GM23338 (cell line): ENCODE results near the gene MAPK4. TPM values are rescaled to one million over a fixed set of nuclear protein-coding genes. Genes with fewer than 3 reads are reported as not detected.

Source experiments
- ATAC-seq: fragments of 200-7000 bp; cut with Tn5 transposase; 3 replicates; pipeline ENCODE4 v1.9.1; 2020
- DNase-seq: peaks from one replicate; pipeline ENCODE4 v3.0.0-alpha.2; 2015; ENCODE audit warnings: low spot score
- H2AFZ ChIP-seq: fragments of 200-600 bp; sonication (generic); 2 replicates; pipeline ENCODE4 v1.8.0; 2016; ENCODE audit warnings: antibody characterized with exemption, mild to moderate bottlenecking, moderate library complexity
- H3F3A ChIP-seq: fragments of 200-600 bp; sonication (generic); replicated peaks from 2 replicates; pipeline ENCODE4 v1.8.0; 2017; ENCODE audit warnings: antibody characterized with exemption, mixed run types, low read depth
- H3K27ac ChIP-seq: fragments of 200-600 bp; sonication (generic); 2 replicates; pipeline ENCODE4 v1.6.1; 2016; ENCODE audit warnings: low read depth
- H3K27me3 ChIP-seq: fragments of 200-600 bp; sonication (generic); 2 replicates; pipeline ENCODE4 v1.8.0; 2016; ENCODE audit warnings: mild to moderate bottlenecking, mixed run types, moderate library complexity; ENCODE audit not compliant: insufficient read depth
- H3K36me3 ChIP-seq: fragments of 200-600 bp; sonication (generic); 2 replicates; pipeline ENCODE4 v1.8.0; 2016; ENCODE audit warnings: mild to moderate bottlenecking; ENCODE audit not compliant: insufficient read depth
- H3K4me1 ChIP-seq: fragments of 200-600 bp; sonication (generic); 2 replicates; pipeline ENCODE4 v1.8.0; 2016; ENCODE audit warnings: mild to moderate bottlenecking, moderate library complexity; ENCODE audit not compliant: insufficient read depth
- H3K4me2 ChIP-seq: fragments of 200-600 bp; sonication (generic); 2 replicates; pipeline ENCODE4 v1.7.1; 2017; ENCODE audit warnings: mixed run types
- H3K4me3 ChIP-seq: fragments of 200-600 bp; sonication (generic); 2 replicates; pipeline ENCODE4 v1.6.1; 2016; ENCODE audit warnings: mixed run types
- H3K79me2 ChIP-seq: fragments of 200-600 bp; sonication (generic); replicated peaks from 2 replicates; pipeline ENCODE4 v1.8.0; 2017; ENCODE audit warnings: mild to moderate bottlenecking; ENCODE audit not compliant: insufficient read depth
- H3K9me2 ChIP-seq: fragments of 200-600 bp; sonication (generic); 2 replicates; pipeline ENCODE4 v1.8.0; 2017; ENCODE audit not compliant: insufficient read depth
- H4K20me1 ChIP-seq: fragments of 200-600 bp; sonication (generic); replicated peaks from 2 replicates; pipeline ENCODE4 v1.8.0; 2017; ENCODE audit warnings: mild to moderate bottlenecking; ENCODE audit not compliant: insufficient read depth
- H3K27ac Mint-ChIP-seq: 2 replicates; pipeline ENCODE4 v1.8.0; 2020; ENCODE audit warnings: inconsistent platforms, mild to moderate bottlenecking, moderate library complexity, mixed read lengths
- H3K27me3 Mint-ChIP-seq: 3 replicates; pipeline ENCODE4 v1.8.0; 2022; ENCODE audit warnings: low read depth, mild to moderate bottlenecking, moderate library complexity, mixed read lengths, inconsistent platforms; ENCODE audit not compliant: insufficient read depth, poor library complexity
- H3K36me3 Mint-ChIP-seq: 3 replicates; pipeline ENCODE4 v1.8.0; 2021; ENCODE audit warnings: low read depth, mild to moderate bottlenecking, inconsistent platforms, moderate library complexity, mixed read lengths
- H3K4me1 Mint-ChIP-seq: 3 replicates; pipeline ENCODE4 v1.8.0; 2020; ENCODE audit warnings: mild to moderate bottlenecking, inconsistent platforms, mixed read lengths
- H3K4me3 Mint-ChIP-seq: 3 replicates; pipeline ENCODE4 v1.8.0; 2021; ENCODE audit warnings: moderate library complexity, mild to moderate bottlenecking, inconsistent platforms, mixed read lengths
- H3K9me3 Mint-ChIP-seq: 3 replicates; pipeline ENCODE4 v1.8.0; 2020; ENCODE audit warnings: moderate library complexity, mild to moderate bottlenecking, inconsistent platforms, mixed read lengths
- CTCF ChIP-seq, 2 experiments: fragments of 200-600 bp in 1 of 2; sonication (generic) in 1 of 2; conservative IDR thresholded peaks; 2 replicates each; pipeline versions ENCODE4 v1.5.1 to v1.6.1; 2016 to 2017; ENCODE audit warnings: antibody characterized with exemption in 2 of 2, low read depth in 2 of 2, mild to moderate bottlenecking in 2 of 2, moderate library complexity in 1 of 2
- EZH2phosphoT487 ChIP-seq: fragments of 200-600 bp; sonication (generic); IDR thresholded peaks from one replicate; pipeline ENCODE4 v1.8.1; 2018; ENCODE audit warnings: antibody characterized with exemption; ENCODE audit not compliant: unreplicated experiment
- NANOG ChIP-seq: IDR thresholded peaks from 2 replicates; pipeline ENCODE4 v1.6.1; 2016; ENCODE audit warnings: antibody characterized with exemption, borderline replicate concordance
- POLR2AphosphoS5 ChIP-seq: IDR thresholded peaks from 2 replicates; pipeline ENCODE4 v1.6.1; 2016; ENCODE audit warnings: antibody characterized with exemption, low read depth
- REST ChIP-seq: IDR thresholded peaks from one replicate; pipeline ENCODE4 v1.6.1; 2018; ENCODE audit warnings: antibody characterized with exemption; ENCODE audit not compliant: unreplicated experiment
- ZNF114 ChIP-seq: fragments of 250-450 bp; sonication (Bioruptor Pico); IDR thresholded peaks from 2 replicates; pipeline ENCODE4 v1.5.0; 2020; ENCODE audit warnings: mild to moderate bottlenecking, moderate library complexity
- ZNF331 ChIP-seq: fragments of 250-450 bp; sonication (Bioruptor Pico); IDR thresholded peaks from 2 replicates; pipeline ENCODE4 v1.5.0; 2020; ENCODE audit warnings: low read depth, mild to moderate bottlenecking, moderate library complexity
- ZNF462 ChIP-seq: fragments of 250-450 bp; sonication (Bioruptor Pico); IDR thresholded peaks from 2 replicates; pipeline ENCODE4 v1.5.0; 2020; ENCODE audit warnings: mild to moderate bottlenecking, moderate library complexity
- polyA plus RNA-seq: library from polyadenylated mRNA; unstranded; fragments of >200 nt; fragmentation: Nextera tagmentation; extraction: Ambion mirVana; gene quantifications from 2 replicates; pipeline ENCODE4 v1.2.1, GENCODE V29; 2016
- total RNA-seq: library from RNA; depleted of rRNA; stranded (reverse); fragments of >200 nt; shearing (Covaris generic); gene quantifications from 2 replicates; pipeline ENCODE4 v1.2.3, GENCODE V29; 2014

MAPK4 gene
- total and polyA plus RNA-seq, 2 experiments from 2014 or later = 1.3 to 4.4 TPM

- Histone ChIP-seq H2AFZ (no peak overlapping the region), H3K9me2 (peaks cover 7% of the 10 kb centered on the region; the same call in 1 of the 2 replicates), H3K4me1 (no peaks in the 10 kb centered on the region), H4K20me1 (no peaks in the 10 kb centered on the region), H3K4me2 (no peak overlapping the region), H3K27me3 (no peaks in the 10 kb centered on the region), H3K4me3 (no peak overlapping the region), H3K79me2 (no peaks in the 10 kb centered on the region), H3K27ac (no peak overlapping the region), H3K36me3 (no peaks in the 10 kb centered on the region), H3F3A (no peaks in the 10 kb centered on the region)
- no peaks in the 10 kb centered on the region for H3K9me3 Mint-ChIP-seq
- no peak overlapping the region for H3K4me3 Mint-ChIP-seq
- no peaks in the 10 kb centered on the region for H3K36me3 Mint-ChIP-seq
- H3K4me1 Mint-ChIP-seq = peaks cover 22% of the 10 kb centered on the region
- DNase-seq (no peak), ATAC-seq (no peak)
- peaks cover 11% of the 10 kb centered on the region for H3K27me3 Mint-ChIP-seq
- TF ChIP-seq REST (no peak), EZH2phosphoT487 (no peak), ZNF114 (CRISPR knock-in tag) (no peak), ZNF462 (CRISPR knock-in tag) (no peak), NANOG (no peak), CTCF (conservative IDR thresholded peaks at IDR 0.05; ENCODE audit: low read depth in 2 of 2) (no peak), POLR2AphosphoS5 (no peak), ZNF331 (CRISPR knock-in tag) (no peak)
- H3K27ac Mint-ChIP-seq = no peak overlapping the region
These were observed 68.0 kb downstream of the MAPK4 start for GRCh38 chr18:50627594-50628532.
